ENCODE results near the gene OLFM1. TPM values are rescaled to one million over a fixed set of nuclear protein-coding genes. Genes with fewer than 3 reads are reported as not detected.

Gene OLFM1
- polyA plus RNA-seq, 1 donor (not counting 4 experiments of a cell fraction or from before 2014, with no cell fraction given) = 0.25 TPM

- H3K9me3 ChIP-seq (ENCODE audit: control insufficient read depth, low read depth, low read length) = peaks cover 3% of the 10 kb centered on the region
- no peaks in the 10 kb centered on the region for H3K9me1 ChIP-seq (ENCODE audit: control insufficient read depth, extremely low read depth, insufficient read depth, low read length)
- no peak overlapping the region for H3K27ac ChIP-seq (ENCODE audit: control insufficient read depth, insufficient read depth, low read length)
- TF ChIP-seq CTCF (optimal IDR thresholded peaks at IDR 0.05 in 1 of 3, IDR thresholded peaks at IDR 0.05 in 1 of 3, conservative IDR thresholded peaks at IDR 0.05 in 1 of 3; ENCODE audit: extremely low read depth in 1 of 3, insufficient read depth in 2 of 3, low read length in 3 of 3) = no peak
- no peak for TF ChIP-seq EZH2 (IDR thresholded peaks at IDR 0.05; ENCODE audit: low read length)
- H3K36me3 ChIP-seq (ENCODE audit: control insufficient read depth in 2 of 2, extremely low read depth in 1 of 2, insufficient read depth in 2 of 2, low read length in 2 of 2) = no peaks in the 10 kb centered on the region
- peaks cover 3% of the 10 kb centered on the region for H3K27me3 ChIP-seq (ENCODE audit: control insufficient read depth, extremely low read depth, insufficient read depth, low read length)
- H3K4me3 ChIP-seq (ENCODE audit: control insufficient read depth in 2 of 3, extremely low read depth in 1 of 3, insufficient read depth in 2 of 3, low read depth in 1 of 3, low read length in 3 of 3) = no peak overlapping the region
- no peaks in the 10 kb centered on the region for H4K20me1 ChIP-seq (ENCODE audit: control insufficient read depth, extremely low read depth, insufficient read depth, low read length)
- DNase-seq (ENCODE audit: low read depth, low spot score) (no peak), FAIRE-seq (no peak)
- no peak overlapping the region for H3K9ac ChIP-seq (ENCODE audit: control insufficient read depth, extremely low read depth, insufficient read depth, low read length)
- H3K79me2 ChIP-seq (ENCODE audit: control insufficient read depth, insufficient read depth, low read length) = no peaks in the 10 kb centered on the region
- no peak overlapping the region for H3K4me2 ChIP-seq (ENCODE audit: control insufficient read depth, extremely low read depth, insufficient read depth, low read depth, low read length)
- H3K4me1 ChIP-seq (ENCODE audit: control insufficient read depth, extremely low read depth, insufficient read depth, low read length) = no peaks in the 10 kb centered on the region
- dilution Hi-C loops (cut with MboI; ENCODE audit: extremely low pct_ligation_motif_present, low sequenced_read_pairs) = no loop called here
- H2AFZ ChIP-seq (ENCODE audit: control insufficient read depth, low read length) = no peak overlapping the region
These were observed 18.6 kb upstream of the OLFM1 start for GRCh38 chr9:135068776-135069415.

- no peak for DNase-seq (ENCODE audit: low read depth, low spot score)
- H3K9me1 ChIP-seq (ENCODE audit: control insufficient read depth, extremely low read depth, insufficient read depth, low read length) = no peaks in the 10 kb centered on the region
- H3K27ac ChIP-seq (ENCODE audit: control insufficient read depth, insufficient read depth, low read length) = no peak overlapping the region
- dilution Hi-C loops (cut with MboI; ENCODE audit: extremely low pct_ligation_motif_present, low sequenced_read_pairs) = no loop called here
- H3K9me3 ChIP-seq (ENCODE audit: control insufficient read depth, low read depth, low read length) = peaks cover 3% of the 10 kb centered on the region
- TF ChIP-seq EZH2 (IDR thresholded peaks at IDR 0.05; ENCODE audit: low read length) = no peak
- TF ChIP-seq CTCF (optimal IDR thresholded peaks at IDR 0.05 in 1 of 3, IDR thresholded peaks at IDR 0.05 in 1 of 3, conservative IDR thresholded peaks at IDR 0.05 in 1 of 3; ENCODE audit: extremely low read depth in 1 of 3, insufficient read depth in 2 of 3, low read length in 3 of 3) = no peak
- H3K27me3 ChIP-seq (ENCODE audit: control insufficient read depth, extremely low read depth, insufficient read depth, low read length) = peaks cover 3% of the 10 kb centered on the region
- H2AFZ ChIP-seq (ENCODE audit: control insufficient read depth, low read length) = no peak overlapping the region
- no peaks in the 10 kb centered on the region for H3K36me3 ChIP-seq (ENCODE audit: control insufficient read depth in 2 of 2, extremely low read depth in 1 of 2, insufficient read depth in 2 of 2, low read length in 2 of 2)
- H3K9ac ChIP-seq (ENCODE audit: control insufficient read depth, extremely low read depth, insufficient read depth, low read length) = no peak overlapping the region
- H3K4me3 ChIP-seq (ENCODE audit: control insufficient read depth in 2 of 3, extremely low read depth in 1 of 3, insufficient read depth in 2 of 3, low read depth in 1 of 3, low read length in 3 of 3) = no peak overlapping the region
- no peak overlapping the region for H3K4me2 ChIP-seq (ENCODE audit: control insufficient read depth, extremely low read depth, insufficient read depth, low read depth, low read length)
- H3K79me2 ChIP-seq (ENCODE audit: control insufficient read depth, insufficient read depth, low read length) = no peaks in the 10 kb centered on the region
- no peaks in the 10 kb centered on the region for H3K4me1 ChIP-seq (ENCODE audit: control insufficient read depth, extremely low read depth, insufficient read depth, low read length)
- no peaks in the 10 kb centered on the region for H4K20me1 ChIP-seq (ENCODE audit: control insufficient read depth, extremely low read depth, insufficient read depth, low read length)
- no peak for FAIRE-seq
These were observed 17.8 kb upstream of the OLFM1 start for GRCh38 chr9:135069558-135070197.

Data from keratinocyte (primary cell).